NCI-H524 (cell line): ENCODE measurements around the gene SCD5.
A peak's percentile ranks its signal among the peaks of the same experiment; 100 is the strongest.

Experiments used
- DNase-seq, 2 experiments: peaks; one replicate each; lab custom pipeline; 2025; lab: John Stamatoyannopoulos, UW

The SCD5 gene

GRCh38 chr4:82765134-82765533 is 33.5 kb downstream of the SCD5 start:
- no peak for DNase-seq

- peak in 1 of 2 experiments; percentile 44 for DNase-seq
These were observed 37.4 kb downstream of the SCD5 start for GRCh38 chr4:82761229-82761628.

- no peak for DNase-seq
These were observed 39.6 kb downstream of the SCD5 start for GRCh38 chr4:82758701-82759685.

GRCh38 chr4:82756061-82756460 is 42.5 kb downstream of the SCD5 start:
- no peak for DNase-seq

GRCh38 chr4:82755650-82756049 is 42.9 kb downstream of the SCD5 start:
- no peak for DNase-seq

GRCh38 chr4:82754513-82755165 is 44.0 kb downstream of the SCD5 start:
- DNase-seq: no peak

GRCh38 chr4:82753725-82754410 is 44.7 kb downstream of the SCD5 start:
- peak; percentile 69 to 89 for DNase-seq

- no peak for DNase-seq
These were observed 45.4 kb downstream of the SCD5 start for GRCh38 chr4:82753238-82753637.

GRCh38 chr4:82748810-82749470 is 49.7 kb downstream of the SCD5 start:
- DNase-seq: no peak

- no peak for DNase-seq
These were observed 50.7 kb downstream of the SCD5 start for GRCh38 chr4:82747686-82748575.

- DNase-seq: no peak
These were observed 51.7 kb downstream of the SCD5 start for GRCh38 chr4:82746705-82747574.

GRCh38 chr4:82745173-82745842 is 53.3 kb downstream of the SCD5 start:
- no peak for DNase-seq

GRCh38 chr4:82744284-82744968 is 54.2 kb downstream of the SCD5 start:
- DNase-seq: no peak

- DNase-seq: no peak
These were observed 57.4 kb downstream of the SCD5 start for GRCh38 chr4:82741188-82741587.

GRCh38 chr4:82739287-82740190 is 59.1 kb downstream of the SCD5 start:
- peak; percentile 2 to 7 for DNase-seq

- no peak for DNase-seq
These were observed 61.2 kb downstream of the SCD5 start for GRCh38 chr4:82737354-82737753.

GRCh38 chr4:82733636-82734035 is 65.0 kb downstream of the SCD5 start:
- DNase-seq: no peak

- DNase-seq: no peak
These were observed 70.3 kb downstream of the SCD5 start for GRCh38 chr4:82728301-82728700.
